HFF-Myc (cell line): Measurements from ENCODE around the gene TSC22D3.
A peak's percentile ranks its signal among the peaks of the same experiment; 100 is the strongest.

Experiments used
- DNase-seq: peaks from one replicate; pipeline ENCODE4 v3.0.0-alpha.2; 2011; ENCODE audit warnings: low read depth; ENCODE audit errors: extremely low read depth
- H3K4me3 ChIP-seq: replicated peaks from 2 replicates; pipeline ENCODE4 v1.5.1; 2011; ENCODE audit warnings: low read depth, mild to moderate bottlenecking, control low read depth, low read length
- CTCF ChIP-seq: IDR thresholded peaks from 2 replicates; pipeline ENCODE4 v1.5.1; 2012; ENCODE audit warnings: mild to moderate bottlenecking, low read depth, low read length, control low read depth; ENCODE audit errors: missing control alignments

The TSC22D3 gene

GRCh38 chrX:107721318-107721717 is 54.3 kb downstream of the TSC22D3 start:
- TF ChIP-seq CTCF, result no peak
- no peak for DNase-seq
- H3K4me3 ChIP-seq, result no peak overlapping the region

- no peak overlapping the region for H3K4me3 ChIP-seq
- peak; percentile 33 for DNase-seq
- TF ChIP-seq CTCF, result peak; percentile 57
Measured at GRCh38 chrX:107718156-107718621, 57.4 kb downstream of the TSC22D3 start.

- no peak for TF ChIP-seq CTCF
- no peak for DNase-seq
- H3K4me3 ChIP-seq, result peak overlapping the region; percentile 48
Measured at GRCh38 chrX:107716816-107717700, 58.5 kb downstream of the TSC22D3 start.

GRCh38 chrX:107716118-107716684 is 59.4 kb downstream of the TSC22D3 start:
- TF ChIP-seq CTCF, result no peak
- no peak for DNase-seq
- peak overlapping the region; percentile 48 for H3K4me3 ChIP-seq

- peak overlapping the region; percentile 48 for H3K4me3 ChIP-seq
- TF ChIP-seq CTCF, result no peak
- no peak for DNase-seq
Measured at GRCh38 chrX:107715331-107716117, 60.1 kb downstream of the TSC22D3 start.

- H3K4me3 ChIP-seq, result no peak overlapping the region
- TF ChIP-seq CTCF, result no peak
- no peak for DNase-seq
Measured at GRCh38 chrX:107714206-107714891, 61.2 kb downstream of the TSC22D3 start.
